ENCODE measurements around the gene AIG1. TPM values are rescaled to one million over a fixed set of nuclear protein-coding genes. Genes with fewer than 3 reads are reported as not detected.

Gene AIG1
- total and polyA plus RNA-seq, 2 of the 13 experiments (the other 11 are each of a cell fraction or from before 2014, with no cell fraction given), result 115 to 197 TPM

- H3K27ac ChIP-seq (ENCODE audit: extremely low read length, insufficient read depth, low read length), result no peak overlapping the region
- ATAC-seq (no peak), DNase-seq (ENCODE audit: low spot score) (no peak), FAIRE-seq (no peak)
- H3K79me2 ChIP-seq (ENCODE audit: insufficient read depth, low read length), result no peaks in the 10 kb centered on the region
- H3K4me3 ChIP-seq (replicated peaks in 1 of 3; ENCODE audit: insufficient read depth in 1 of 3, low read depth in 2 of 3, low read length in 3 of 3), result no peak overlapping the region
- BruUV-seq (replicated peaks), result no TSS peak
- no peaks in the 10 kb centered on the region for H3K9me3 ChIP-seq (ENCODE audit: low read length)
- ChIA-PET POLR2A (no interaction called here), CTCF (ENCODE audit: low intra/inter-chr PET ratio, low total read pairs) (no interaction called here)
- H3K4me2 ChIP-seq (ENCODE audit: low read depth, low read length), result no peak overlapping the region
- H3K27me3 ChIP-seq (ENCODE audit: control insufficient read depth in 1 of 2, insufficient read depth in 2 of 2, low read length in 2 of 2), result no peaks in the 10 kb centered on the region
- 95% methylated on average over 2 of the region's 2 CpGs for WGBS (ENCODE audit: low lambda C conversion rate)
- H3K9ac ChIP-seq (ENCODE audit: insufficient read depth, low read depth, low read length), result no peak overlapping the region
- H4K20me1 ChIP-seq (ENCODE audit: insufficient read depth, low read length), result no peaks in the 10 kb centered on the region; the same call in 1 of the 2 replicates
- H3K36me3 ChIP-seq (replicated peaks in 1 of 2; ENCODE audit: control insufficient read depth in 1 of 2, insufficient read depth in 2 of 2, low read length in 2 of 2), result peaks cover 2 to 8% of the 10 kb centered on the region in 2 experiments; a peak in 4 of 5 replicates
- H2AFZ ChIP-seq (ENCODE audit: low read length), result no peak overlapping the region
- TF ChIP-seq THRA (CRISPR knock-in tag; IDR thresholded peaks at IDR 0.05; ENCODE audit: borderline replicate concordance) (no peak), ZNF709 (CRISPR knock-in tag; IDR thresholded peaks at IDR 0.05) (no peak), ZNF414 (CRISPR knock-in tag; IDR thresholded peaks at IDR 0.05) (no peak), MEIS2 (CRISPR knock-in tag; IDR thresholded peaks at IDR 0.05) (no peak), ZFP91 (CRISPR knock-in tag; IDR thresholded peaks at IDR 0.05; ENCODE audit: borderline replicate concordance) (no peak), U2AF1 (optimal IDR thresholded peaks at IDR 0.05; ENCODE audit: low read depth, low read length) (no peak)
- in situ Hi-C loops (cut with HindIII; ENCODE audit: extremely low pct_ligation_motif_present, low pct_unique_long_range_greater_than_20kb), result no loop called here
- peaks cover 10% of the 10 kb centered on the region; the same call in 1 of the 2 replicates for H3K4me1 ChIP-seq (ENCODE audit: insufficient read depth, low read length)
- intact Hi-C loops (cut with micrococcal nuclease; ENCODE audit: unreplicated experiment), result no loop called here
Observed at GRCh38 chr6:143157131-143157530, 96.4 kb downstream of the AIG1 start.

Measured in HepG2 (cell line).